A549 (cell line): ENCODE data around the gene SEC22C. TPM values are rescaled to one million over a fixed set of nuclear protein-coding genes. Genes with fewer than 3 reads are reported as not detected.

ENCODE experiments used
- ATAC-seq, 2 experiments: fragments of 200-7000 bp in 1 of 2; fragments of >200 bp in 1 of 2; cut with Nextera tagmentation in 1 of 2; cut with Tn5 transposase in 1 of 2; 3 replicates each; pipeline versions ENCODE4 v1.8.0 to v1.9.1; 2018 to 2020; ENCODE audit warnings: mild to moderate bottlenecking in 1 of 2, moderate library complexity in 1 of 2
- CTCF ChIA-PET: fragments of 300-600 bp; sonication (Branson Sonifier 250); formaldehyde crosslinking; extraction: SDS; loops from one replicate; lab custom pipeline; 2021; ENCODE audit warnings: antibody characterized with exemption, inconsistent platforms; lab: Yijun Ruan, JAX
- POLR2A ChIA-PET: fragments of 350-600 bp; formaldehyde crosslinking; extraction: SDS; loops from one replicate; lab custom pipeline; 2021; ENCODE audit warnings: antibody characterized with exemption, inconsistent platforms; lab: Yijun Ruan, JAX
- DNase-seq, 2 experiments: peaks; one replicate each; pipeline versions ENCODE4 v3.0.0 to v3.0.0-alpha.2; 2011 to 2016; ENCODE audit warnings: low read depth in 1 of 2, low spot score in 1 of 2
- FAIRE-seq: peaks from 2 replicates; lab custom pipeline; 2011; peaks lifted over from hg19 to GRCh38; lab: Jason Lieb, UNC
- H3K27ac ChIP-seq, 2 experiments: fragments of >200 bp; sonication (Bioruptor Twin); formaldehyde crosslinking; 3 replicates each; pipeline ENCODE4 v1.5.1; 2016 to 2017
- H3K4me1 ChIP-seq: fragments of >200 bp; sonication (Bioruptor Twin); formaldehyde crosslinking; 3 replicates; pipeline ENCODE4 v1.6.1; 2016
- H3K4me2 ChIP-seq: fragments of >200 bp; sonication (Bioruptor Twin); formaldehyde crosslinking; 3 replicates; pipeline ENCODE4 v1.6.1; 2016
- H3K4me3 ChIP-seq: fragments of >200 bp; sonication (Bioruptor Twin); formaldehyde crosslinking; 3 replicates; pipeline ENCODE4 v1.5.1; 2016
- H3K9me3 ChIP-seq: fragments of >200 bp; sonication (Bioruptor Twin); formaldehyde crosslinking; 3 replicates; pipeline ENCODE4 v1.6.1; 2016
- BCL3 ChIP-seq: fragments of >200 bp; sonication (Bioruptor Twin); formaldehyde crosslinking; IDR thresholded peaks from 3 replicates; pipeline ENCODE4 v1.6.1; 2016
- BHLHE40 ChIP-seq: IDR thresholded peaks from 2 replicates; pipeline ENCODE4 v1.6.1; 2012; ENCODE audit warnings: low read depth, low read length, inconsistent platforms
- CEBPB ChIP-seq, 2 experiments: fragments of >200 bp in 1 of 2; sonication (Bioruptor Twin) in 1 of 2; formaldehyde crosslinking in 1 of 2; IDR thresholded peaks; 2 replicates each; pipeline ENCODE4 v1.6.1; 2012 to 2016
- CHD4 ChIP-seq: fragments of 200-600 bp; sonication (generic); IDR thresholded peaks from 2 replicates; pipeline ENCODE4 v1.6.1; 2016; ENCODE audit warnings: antibody characterized with exemption, mild to moderate bottlenecking, borderline replicate concordance
- EHF ChIP-seq: fragments of 250-450 bp; sonication (Bioruptor Pico); IDR thresholded peaks from 2 replicates; pipeline ENCODE4 v1.5.0; 2020; ENCODE audit warnings: mild to moderate bottlenecking
- FOXS1 ChIP-seq: fragments of 250-450 bp; sonication (Bioruptor Pico); IDR thresholded peaks from 2 replicates; pipeline ENCODE4 v1.5.0; 2020; ENCODE audit warnings: mild to moderate bottlenecking, moderate library complexity
- GATA3 ChIP-seq: IDR thresholded peaks from 2 replicates; pipeline ENCODE4 v1.6.1; 2012; ENCODE audit warnings: borderline replicate concordance
- HDAC2 ChIP-seq: fragments of 200-600 bp; sonication (generic); IDR thresholded peaks from 2 replicates; pipeline ENCODE4 v1.6.1; 2016
- JUN ChIP-seq, 2 experiments: fragments of >200 bp; sonication (Bioruptor Twin); formaldehyde crosslinking; IDR thresholded peaks; 2 replicates in 1 of 2; 3 replicates in 1 of 2; pipeline ENCODE4 v1.6.1; 2016 to 2017
- JUNB ChIP-seq: fragments of >200 bp; sonication (Bioruptor Twin); formaldehyde crosslinking; IDR thresholded peaks from 2 replicates; pipeline ENCODE4 v1.6.1; 2016
- KDM5A ChIP-seq: fragments of 200-600 bp; sonication (generic); IDR thresholded peaks from 2 replicates; pipeline ENCODE4 v1.6.1; 2016; ENCODE audit warnings: antibody characterized with exemption, mild to moderate bottlenecking
- MAFK ChIP-seq: fragments of 450-650 bp; IDR thresholded peaks from 2 replicates; pipeline ENCODE4 v1.6.1; 2014; ENCODE audit not compliant: partially characterized antibody
- NPAS2 ChIP-seq: fragments of 250-450 bp; sonication (Bioruptor Pico); IDR thresholded peaks from 2 replicates; pipeline ENCODE4 v1.8.0; 2022; ENCODE audit warnings: mild to moderate bottlenecking, moderate library complexity, borderline replicate concordance
- PBX3 ChIP-seq: IDR thresholded peaks from 2 replicates; pipeline ENCODE4 v1.6.1; 2012
- POLR2A ChIP-seq: IDR thresholded peaks from 2 replicates; pipeline ENCODE4 v1.6.1; 2012; ENCODE audit warnings: mild to moderate bottlenecking, low read length
- RFX5 ChIP-seq: fragments of 450-650 bp; IDR thresholded peaks from 2 replicates; pipeline ENCODE4 v1.7.1; 2014; ENCODE audit warnings: antibody characterized with exemption, mild to moderate bottlenecking, moderate library complexity
- RNF2 ChIP-seq: fragments of 200-600 bp; sonication (generic); IDR thresholded peaks from 2 replicates; pipeline ENCODE4 v1.6.1; 2016; ENCODE audit warnings: low read depth, mild to moderate bottlenecking, antibody characterized with exemption, moderate library complexity, borderline replicate concordance
- SREBF2 ChIP-seq: fragments of 450-650 bp; IDR thresholded peaks from 2 replicates; pipeline ENCODE4 v1.6.1; 2014; ENCODE audit warnings: mild to moderate bottlenecking, moderate library complexity
- TFCP2L1 ChIP-seq: fragments of 250-450 bp; sonication (Bioruptor Pico); IDR thresholded peaks from 2 replicates; pipeline ENCODE4 v1.5.0; 2021; ENCODE audit warnings: mild to moderate bottlenecking
- TP53 ChIP-seq: fragments of 250-450 bp; sonication (Bioruptor Pico); IDR thresholded peaks from 2 replicates; pipeline ENCODE4 v1.5.0; 2021; ENCODE audit warnings: mild to moderate bottlenecking, moderate library complexity
- USF2 ChIP-seq: fragments of 450-650 bp; IDR thresholded peaks from 2 replicates; pipeline ENCODE4 v1.6.1; 2014; ENCODE audit warnings: antibody characterized with exemption
- ZC3H11A ChIP-seq: fragments of 450-650 bp; IDR thresholded peaks from 2 replicates; pipeline ENCODE4 v1.6.1; 2014; ENCODE audit warnings: antibody characterized with exemption, mild to moderate bottlenecking
- ZFP36 ChIP-seq: fragments of 450-650 bp; IDR thresholded peaks from 2 replicates; pipeline ENCODE4 v1.6.1; 2014; ENCODE audit warnings: borderline replicate concordance; ENCODE audit not compliant: partially characterized antibody
- ZNF302 ChIP-seq: fragments of 250-450 bp; sonication (Bioruptor Pico); IDR thresholded peaks from 2 replicates; pipeline ENCODE4 v1.9.0; 2021; ENCODE audit warnings: inconsistent platforms, mild to moderate bottlenecking, moderate library complexity
- WGBS: methylation state at CpG from one replicate; pipeline ENCODE4 v1.1.6; 2017; ENCODE audit errors: missing lambda C conversion rate; 5-methylcytosine and 5-hydroxymethylcytosine counted together
- polyA minus RNA-seq: library from RNA; depleted of rRNA, polyadenylated mRNA; stranded (reverse); fragments of >200 nt; gene quantifications from 2 replicates; pipeline ENCODE4 v1.2.3, GENCODE V29; 2011; rRNA and poly(A)+ RNA removed
- polyA plus RNA-seq, 4 experiments: library from polyadenylated mRNA; depleted of rRNA in 3 of 4; stranded (reverse); fragments of >200 nt; fragmentation: RNase III in 1 of 4; extraction: RNeasy Plus Mini Kit Qiagen cat#74134 plus additional on column Dnase treatment in 1 of 4; gene quantifications; 2 replicates in 3 of 4; 3 replicates in 1 of 4; pipeline ENCODE4 v1.2.3, GENCODE V29; 2011 to 2017
- TF ChIP-seq, protein P1 (sequence below): IDR thresholded peaks from 2 replicates; pipeline ENCODE4 v1.6.1; 2012
- TF ChIP-seq, protein P2 (sequence below): fragments of 250-450 bp; sonication (Bioruptor Pico); IDR thresholded peaks from 2 replicates; pipeline ENCODE4 v1.5.0; 2021; ENCODE audit warnings: mild to moderate bottlenecking, moderate library complexity, borderline replicate concordance
- TF ChIP-seq, protein P3 (sequence below): fragments of 200-600 bp; sonication (generic); IDR thresholded peaks from 2 replicates; pipeline ENCODE4 v1.6.1; 2016; ENCODE audit warnings: antibody characterized with exemption, mild to moderate bottlenecking, moderate library complexity
- TF ChIP-seq, protein P4 (sequence below): IDR thresholded peaks from 2 replicates; pipeline ENCODE4 v1.6.1; 2012; ENCODE audit warnings: low read depth, borderline replicate concordance
- TF ChIP-seq, protein P5 (sequence below): fragments of 250-450 bp; sonication (Bioruptor Pico); IDR thresholded peaks from 2 replicates; pipeline ENCODE4 v1.5.0; 2020; ENCODE audit warnings: low read depth, mild to moderate bottlenecking, moderate library complexity

Gene SEC22C
- 36.2 and 41.5 TPM in 2 replicates for polyA plus RNA-seq (2011; rRNA removed)
- polyA plus RNA-seq (2012; cell fraction: cytosol; rRNA removed), result 15.2 and 22.0 TPM in 2 replicates
- polyA plus RNA-seq (2012; cell fraction: nucleus; rRNA removed), result 11.4 and 22.1 TPM in 2 replicates
- 29.8 to 32.9 TPM (median 31.0 TPM) in 3 replicates for polyA plus RNA-seq (2017; fragmentation: RNase III; extraction: RNeasy Plus Mini Kit Qiagen cat#74134 plus additional on column Dnase treatment)
- polyA minus RNA-seq, result 20.1 and 21.2 TPM in 2 replicates

GRCh38 chr3:42581709-42582473, at the start of gene SEC22C:
TSS of gene SEC22C (minus strand) at chr3:42581967. CDS start at chr3:42569046, 12,921 bp downstream.
- no peaks in the 10 kb centered on the region for H3K9me3 ChIP-seq
- ChIA-PET POLR2A (interaction anchor here (0.6 to 2.4 kb wide), 3 partner anchors 9 to 18 kb away, joined by 3 to 17 read pairs (median 8); partner anchors contain the start of genes NKTR and SS18L2), CTCF (interaction anchor here (1.1 to 1.6 kb wide), 5 partner anchors 12 to 299 kb away, joined by 3 to 4 read pairs (median 3); partner anchors contain the start of gene NKTR)
- FAIRE-seq (no peak), DNase-seq (peak; percentile 91 to 96), ATAC-seq (peak; percentile 98)
- WGBS, result 2% methylated on average over 27 of the region's 77 CpGs
- H3K27ac ChIP-seq, result peak within 1 kb of the TSS; percentile 88 to 97
- peak within 1 kb of the TSS; percentile 71 for H3K4me3 ChIP-seq
- peak within 1 kb of the TSS; percentile 95 for H3K4me2 ChIP-seq
- peaks cover 20% of the 10 kb centered on the region for H3K4me1 ChIP-seq
- TF ChIP-seq ZFP36 (no peak), RNF2 (no peak), NPAS2 (no peak), KDM5A (0 out of 2 replicates have a peak, but pooled peaks have one; percentile 14), USF2 (0 out of 2 replicates have a peak, but pooled peaks have one; percentile 17), MAFK (no peak), PBX3 (no peak), GATA3 (no peak), JUN (IDR thresholded peaks at IDR 0.05) (peak; percentile 48 to 62; a peak in 2 of 5 replicates), CEBPB (IDR thresholded peaks at IDR 0.05) (no peak), BCL3 (no peak), HDAC2 (no peak), EHF (no peak), TP53 (CRISPR knock-in tag) (no peak), JUNB (no peak), RFX5 (no peak), SREBF2 (no peak), POLR2A (peak; percentile 59), ZC3H11A (no peak), FOXS1 (CRISPR knock-in tag) (no peak), ZNF302 (CRISPR knock-in tag) (no peak), BHLHE40 (no peak), TFCP2L1 (CRISPR knock-in tag) (no peak), CHD4 (no peak)
- TF ChIP-seq, protein P1, sequence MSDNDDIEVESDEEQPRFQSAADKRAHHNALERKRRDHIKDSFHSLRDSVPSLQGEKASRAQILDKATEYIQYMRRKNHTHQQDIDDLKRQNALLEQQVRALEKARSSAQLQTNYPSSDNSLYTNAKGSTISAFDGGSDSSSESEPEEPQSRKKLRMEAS, result peak; percentile 72
- TF ChIP-seq, protein P2, sequence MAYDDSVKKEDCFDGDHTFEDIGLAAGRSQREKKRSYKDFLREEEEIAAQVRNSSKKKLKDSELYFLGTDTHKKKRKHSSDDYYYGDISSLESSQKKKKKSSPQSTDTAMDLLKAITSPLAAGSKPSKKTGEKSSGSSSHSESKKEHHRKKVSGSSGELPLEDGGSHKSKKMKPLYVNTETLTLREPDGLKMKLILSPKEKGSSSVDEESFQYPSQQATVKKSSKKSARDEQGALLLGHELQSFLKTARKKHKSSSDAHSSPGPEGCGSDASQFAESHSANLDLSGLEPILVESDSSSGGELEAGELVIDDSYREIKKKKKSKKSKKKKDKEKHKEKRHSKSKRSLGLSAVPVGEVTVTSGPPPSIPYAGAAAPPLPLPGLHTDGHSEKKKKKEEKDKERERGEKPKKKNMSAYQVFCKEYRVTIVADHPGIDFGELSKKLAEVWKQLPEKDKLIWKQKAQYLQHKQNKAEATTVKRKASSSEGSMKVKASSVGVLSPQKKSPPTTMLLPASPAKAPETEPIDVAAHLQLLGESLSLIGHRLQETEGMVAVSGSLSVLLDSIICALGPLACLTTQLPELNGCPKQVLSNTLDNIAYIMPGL, result no peak
- TF ChIP-seq, protein P3, sequence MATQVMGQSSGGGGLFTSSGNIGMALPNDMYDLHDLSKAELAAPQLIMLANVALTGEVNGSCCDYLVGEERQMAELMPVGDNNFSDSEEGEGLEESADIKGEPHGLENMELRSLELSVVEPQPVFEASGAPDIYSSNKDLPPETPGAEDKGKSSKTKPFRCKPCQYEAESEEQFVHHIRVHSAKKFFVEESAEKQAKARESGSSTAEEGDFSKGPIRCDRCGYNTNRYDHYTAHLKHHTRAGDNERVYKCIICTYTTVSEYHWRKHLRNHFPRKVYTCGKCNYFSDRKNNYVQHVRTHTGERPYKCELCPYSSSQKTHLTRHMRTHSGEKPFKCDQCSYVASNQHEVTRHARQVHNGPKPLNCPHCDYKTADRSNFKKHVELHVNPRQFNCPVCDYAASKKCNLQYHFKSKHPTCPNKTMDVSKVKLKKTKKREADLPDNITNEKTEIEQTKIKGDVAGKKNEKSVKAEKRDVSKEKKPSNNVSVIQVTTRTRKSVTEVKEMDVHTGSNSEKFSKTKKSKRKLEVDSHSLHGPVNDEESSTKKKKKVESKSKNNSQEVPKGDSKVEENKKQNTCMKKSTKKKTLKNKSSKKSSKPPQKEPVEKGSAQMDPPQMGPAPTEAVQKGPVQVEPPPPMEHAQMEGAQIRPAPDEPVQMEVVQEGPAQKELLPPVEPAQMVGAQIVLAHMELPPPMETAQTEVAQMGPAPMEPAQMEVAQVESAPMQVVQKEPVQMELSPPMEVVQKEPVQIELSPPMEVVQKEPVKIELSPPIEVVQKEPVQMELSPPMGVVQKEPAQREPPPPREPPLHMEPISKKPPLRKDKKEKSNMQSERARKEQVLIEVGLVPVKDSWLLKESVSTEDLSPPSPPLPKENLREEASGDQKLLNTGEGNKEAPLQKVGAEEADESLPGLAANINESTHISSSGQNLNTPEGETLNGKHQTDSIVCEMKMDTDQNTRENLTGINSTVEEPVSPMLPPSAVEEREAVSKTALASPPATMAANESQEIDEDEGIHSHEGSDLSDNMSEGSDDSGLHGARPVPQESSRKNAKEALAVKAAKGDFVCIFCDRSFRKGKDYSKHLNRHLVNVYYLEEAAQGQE, result no peak
- TF ChIP-seq, protein P4, sequence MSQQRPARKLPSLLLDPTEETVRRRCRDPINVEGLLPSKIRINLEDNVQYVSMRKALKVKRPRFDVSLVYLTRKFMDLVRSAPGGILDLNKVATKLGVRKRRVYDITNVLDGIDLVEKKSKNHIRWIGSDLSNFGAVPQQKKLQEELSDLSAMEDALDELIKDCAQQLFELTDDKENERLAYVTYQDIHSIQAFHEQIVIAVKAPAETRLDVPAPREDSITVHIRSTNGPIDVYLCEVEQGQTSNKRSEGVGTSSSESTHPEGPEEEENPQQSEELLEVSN, result peak; percentile 59; the same call in 1 of the 2 replicates
- TF ChIP-seq, protein P5, sequence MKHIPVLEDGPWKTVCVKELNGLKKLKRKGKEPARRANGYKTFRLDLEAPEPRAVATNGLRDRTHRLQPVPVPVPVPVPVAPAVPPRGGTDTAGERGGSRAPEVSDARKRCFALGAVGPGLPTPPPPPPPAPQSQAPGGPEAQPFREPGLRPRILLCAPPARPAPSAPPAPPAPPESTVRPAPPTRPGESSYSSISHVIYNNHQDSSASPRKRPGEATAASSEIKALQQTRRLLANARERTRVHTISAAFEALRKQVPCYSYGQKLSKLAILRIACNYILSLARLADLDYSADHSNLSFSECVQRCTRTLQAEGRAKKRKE (CRISPR knock-in tag), result no peak
